Measurements from ENCODE around the gene TNS3. TPM values are rescaled to one million over a fixed set of nuclear protein-coding genes. Genes with fewer than 3 reads are reported as not detected.
A peak's percentile ranks its signal among the peaks of the same experiment; 100 is the strongest.

TNS3 gene
- total RNA-seq, 2 experiments from 2014 or later: 0.11 TPM

GRCh38 chr7:47484923-47485639, 96.8 kb downstream of the TNS3 start:
- H3K4me1 Mint-ChIP-seq: peaks cover 15% of the 10 kb centered on the region
- CTCF ChIA-PET: no interaction called here
- no peak for DNase-seq
- intact Hi-C loops (cut with DNase I, micrococcal nuclease): loop anchor here in 1 of 2 experiments (5.0 kb wide), 1 partner anchor 193 kb away; no protein-coding TSS in a partner anchor
- H3K27ac Mint-ChIP-seq: no peak overlapping the region
- peaks cover 1% of the 10 kb centered on the region for H3K9me3 Mint-ChIP-seq (ENCODE audit: low read depth)
- H3K4me3 Mint-ChIP-seq: no peak overlapping the region
- no peaks in the 10 kb centered on the region for H3K36me3 Mint-ChIP-seq (ENCODE audit: low read depth)
- POLR2A ChIA-PET: no interaction called here
- no peaks in the 10 kb centered on the region for H3K27me3 Mint-ChIP-seq
- ATAC-seq: no peak

GRCh38 chr7:47484457-47484856, 97.5 kb downstream of the TNS3 start:
- CTCF ChIA-PET: no interaction called here
- ATAC-seq (no peak), DNase-seq (no peak)
- Mint-ChIP-seq H3K36me3 (ENCODE audit: low read depth) (no peaks in the 10 kb centered on the region), H3K27me3 (no peaks in the 10 kb centered on the region), H3K27ac (no peak overlapping the region), H3K9me3 (ENCODE audit: low read depth) (peaks cover 1% of the 10 kb centered on the region), H3K4me1 (peaks cover 15% of the 10 kb centered on the region), H3K4me3 (no peak overlapping the region)
- intact Hi-C loops (cut with DNase I, micrococcal nuclease): loop anchor here in 1 of 2 experiments (5.0 kb wide), 1 partner anchor 192 kb away; no protein-coding TSS in a partner anchor
- POLR2A ChIA-PET: no interaction called here

- intact Hi-C loops (cut with DNase I, micrococcal nuclease): loop anchor here in 1 of 2 experiments (5.0 kb wide), 1 partner anchor 191 kb away; no protein-coding TSS in a partner anchor
- no peak overlapping the region for H3K27ac Mint-ChIP-seq
- peaks cover under 1% of the 10 kb centered on the region for H3K27me3 Mint-ChIP-seq
- H3K36me3 Mint-ChIP-seq (ENCODE audit: low read depth): no peaks in the 10 kb centered on the region
- no peak for ATAC-seq
- CTCF ChIA-PET: interaction anchor here (0.7 kb wide), 1 partner anchor 327 kb away, joined by 3 read pairs; no protein-coding TSS in a partner anchor
- peaks cover 15% of the 10 kb centered on the region for H3K4me1 Mint-ChIP-seq
- no peak for DNase-seq
- POLR2A ChIA-PET: no interaction called here
- H3K9me3 Mint-ChIP-seq (ENCODE audit: low read depth): peaks cover 1% of the 10 kb centered on the region
- H3K4me3 Mint-ChIP-seq: no peak overlapping the region
These were observed 98.2 kb downstream of the TNS3 start for GRCh38 chr7:47483604-47484273.

- intact Hi-C loops (cut with DNase I, micrococcal nuclease): loop anchor here in 1 of 2 experiments (5.0 kb wide), 1 partner anchor 190 kb away; no protein-coding TSS in a partner anchor
- Mint-ChIP-seq H3K27ac (no peak overlapping the region), H3K4me1 (peaks cover 16% of the 10 kb centered on the region), H3K36me3 (ENCODE audit: low read depth) (no peaks in the 10 kb centered on the region), H3K4me3 (no peak overlapping the region), H3K9me3 (ENCODE audit: low read depth) (peaks cover 1% of the 10 kb centered on the region), H3K27me3 (peaks cover 2% of the 10 kb centered on the region)
- DNase-seq: peak; percentile 65
- ChIA-PET POLR2A (no interaction called here), CTCF (no interaction called here)
- ATAC-seq: peak; percentile 76
These were observed 99.7 kb downstream of the TNS3 start for GRCh38 chr7:47482013-47482875.

- no peak overlapping the region for H3K4me3 Mint-ChIP-seq
- no peak for DNase-seq
- CTCF ChIA-PET: no interaction called here
- H3K9me3 Mint-ChIP-seq (ENCODE audit: low read depth): peaks cover 1% of the 10 kb centered on the region
- peaks cover 16% of the 10 kb centered on the region for H3K4me1 Mint-ChIP-seq
- intact Hi-C loops (cut with DNase I, micrococcal nuclease): loop anchor here in 1 of 2 experiments (2.0 to 5.0 kb wide), 2 partner anchors 121 to 189 kb away; no protein-coding TSS in a partner anchor
- no peaks in the 10 kb centered on the region for H3K36me3 Mint-ChIP-seq (ENCODE audit: low read depth)
- H3K27me3 Mint-ChIP-seq: peaks cover 2% of the 10 kb centered on the region
- no peak for ATAC-seq
- H3K27ac Mint-ChIP-seq: peak overlapping the region; percentile 17
- POLR2A ChIA-PET: no interaction called here
These were observed 100.3 kb downstream of the TNS3 start for GRCh38 chr7:47481541-47482012.

GRCh38 chr7:47480576-47481538, 101.1 kb downstream of the TNS3 start:
- ChIA-PET CTCF (no interaction called here), POLR2A (no interaction called here)
- DNase-seq (peak; percentile 16), ATAC-seq (peak; percentile 40)
- Mint-ChIP-seq H3K27me3 (peaks cover 2% of the 10 kb centered on the region), H3K4me3 (no peak overlapping the region), H3K4me1 (peaks cover 16% of the 10 kb centered on the region), H3K36me3 (ENCODE audit: low read depth) (no peaks in the 10 kb centered on the region), H3K27ac (no peak overlapping the region), H3K9me3 (ENCODE audit: low read depth) (peaks cover 1% of the 10 kb centered on the region)
- intact Hi-C loops (cut with DNase I, micrococcal nuclease): loop anchor here in 1 of 2 experiments (2.0 to 5.0 kb wide), 2 partner anchors 120 to 189 kb away; no protein-coding TSS in a partner anchor

GRCh38 chr7:47479821-47480575, 101.9 kb downstream of the TNS3 start:
- Mint-ChIP-seq H3K4me1 (peaks cover 16% of the 10 kb centered on the region), H3K27ac (no peak overlapping the region), H3K36me3 (ENCODE audit: low read depth) (no peaks in the 10 kb centered on the region), H3K9me3 (ENCODE audit: low read depth) (peaks cover 1% of the 10 kb centered on the region), H3K27me3 (peaks cover 2% of the 10 kb centered on the region), H3K4me3 (no peak overlapping the region)
- no peak for DNase-seq
- ChIA-PET POLR2A (no interaction called here), CTCF (no interaction called here)
- ATAC-seq: no peak
- intact Hi-C loops (cut with DNase I, micrococcal nuclease): loop anchor here in 1 of 2 experiments (2.0 to 5.0 kb wide), 2 partner anchors 119 to 188 kb away; no protein-coding TSS in a partner anchor

- H3K27me3 Mint-ChIP-seq: peaks cover 2% of the 10 kb centered on the region
- POLR2A ChIA-PET: no interaction called here
- ATAC-seq: no peak
These were observed 102.8 kb downstream of the TNS3 start for GRCh38 chr7:47478926-47479711.

GRCh38 chr7:47478017-47478344, 103.9 kb downstream of the TNS3 start:
- intact Hi-C loops (cut with DNase I, micrococcal nuclease): no loop called here
- POLR2A ChIA-PET: no interaction called here
- Mint-ChIP-seq H3K27me3 (peaks cover 2% of the 10 kb centered on the region), H3K4me1 (peaks cover 16% of the 10 kb centered on the region), H3K4me3 (no peak overlapping the region), H3K36me3 (ENCODE audit: low read depth) (no peaks in the 10 kb centered on the region), H3K27ac (no peak overlapping the region), H3K9me3 (ENCODE audit: low read depth) (peaks cover 1% of the 10 kb centered on the region)
- DNase-seq (no peak), ATAC-seq (no peak)
- CTCF ChIA-PET: no interaction called here

More at GRCh38 chr7:47478926-47479711, 102.8 kb downstream of the TNS3 start:
- intact Hi-C loops (cut with DNase I, micrococcal nuclease): no loop called here
- no peak for DNase-seq
- CTCF ChIA-PET: no interaction called here
- H3K36me3 Mint-ChIP-seq (ENCODE audit: low read depth): no peaks in the 10 kb centered on the region
- no peak overlapping the region for H3K4me3 Mint-ChIP-seq
- H3K27ac Mint-ChIP-seq: no peak overlapping the region
- H3K4me1 Mint-ChIP-seq: peaks cover 16% of the 10 kb centered on the region
- peaks cover 1% of the 10 kb centered on the region for H3K9me3 Mint-ChIP-seq (ENCODE audit: low read depth)
